ENCODE measurements around the gene KLHL1.

- no peak for TF ChIP-seq CTCF (IDR thresholded peaks at IDR 0.05)
- no peak for TF ChIP-seq POLR2AphosphoS5 (IDR thresholded peaks at IDR 0.05; ENCODE audit: insufficient read depth in 1 of 2, low read depth in 1 of 2)
Observed at GRCh38 chr13:69769608-69770007, 338.6 kb downstream of the KLHL1 start.

Measured in vagina (tissue), 2 donors.